ENCODE measurements around the gene HASPIN.

HASPIN gene

DNA sequence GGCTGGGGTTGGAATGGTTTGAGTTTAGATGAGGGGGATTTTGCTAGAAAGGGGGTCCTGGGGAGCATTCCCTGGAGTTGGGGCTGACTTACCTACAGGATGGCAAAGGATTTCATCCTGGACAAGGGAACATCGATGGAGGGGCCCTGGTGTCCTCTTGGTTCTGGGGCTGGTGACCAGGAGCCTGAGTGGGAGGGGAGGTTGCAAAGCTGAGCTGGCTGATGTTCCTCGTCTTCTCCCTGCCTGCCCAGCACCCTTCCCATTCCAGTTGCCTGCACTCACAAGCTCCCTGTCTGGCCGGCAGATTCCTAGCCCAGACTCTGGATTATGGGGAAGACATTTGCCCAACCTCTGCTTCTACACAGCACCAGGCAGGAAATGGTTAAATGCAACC lies 40.1 kb downstream of the HASPIN start:
- no peak for DNase-seq (ENCODE audit: low read depth, low spot score)
- no peaks in the 10 kb centered on the region for H3K27me3 ChIP-seq (ENCODE audit: control insufficient read depth, insufficient read depth, low read length)
- no peaks in the 10 kb centered on the region for H3K4me1 ChIP-seq (ENCODE audit: control insufficient read depth, insufficient read depth, low read length)
- H3K9me3 ChIP-seq (ENCODE audit: control insufficient read depth, insufficient read depth, low read length) = no peaks in the 10 kb centered on the region
- no peak overlapping the region for H3K27ac ChIP-seq (ENCODE audit: low read length)
- no peak overlapping the region for H3K4me3 ChIP-seq (ENCODE audit: low read length)
- no CpG with 5 or more reads among the region's 3 CpGs for WGBS (ENCODE audit: insufficient coverage, insufficient read length)
- H3K36me3 ChIP-seq (ENCODE audit: control insufficient read depth, insufficient read depth, low read length) = no peaks in the 10 kb centered on the region

DNA sequence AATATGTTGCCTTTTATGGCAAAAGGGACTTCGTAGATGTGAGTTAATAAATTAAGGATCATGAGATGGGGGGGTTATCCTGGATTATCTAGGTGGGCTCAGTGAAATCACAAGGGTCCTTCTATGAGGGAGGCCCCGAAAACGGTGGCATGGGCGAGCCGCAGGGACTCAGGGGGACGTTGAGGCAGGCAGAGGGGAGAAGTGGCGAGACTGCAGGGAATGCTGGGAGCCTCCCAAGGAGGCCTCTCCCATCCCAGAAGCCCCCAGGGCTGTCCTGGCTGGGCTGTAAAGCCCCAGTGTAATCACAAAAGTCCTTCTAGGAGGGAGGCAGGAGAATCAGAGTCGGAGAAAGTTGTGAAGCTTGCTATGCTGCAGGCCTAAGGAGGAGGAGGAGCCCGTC lies 42.3 kb downstream of the HASPIN start:
- no peak for DNase-seq (ENCODE audit: low read depth, low spot score)
- H3K4me1 ChIP-seq (ENCODE audit: control insufficient read depth, insufficient read depth, low read length) = no peaks in the 10 kb centered on the region
- WGBS (ENCODE audit: insufficient coverage, insufficient read length) = no CpG with 5 or more reads among the region's 9 CpGs
- no peaks in the 10 kb centered on the region for H3K36me3 ChIP-seq (ENCODE audit: control insufficient read depth, insufficient read depth, low read length)
- H3K9me3 ChIP-seq (ENCODE audit: control insufficient read depth, insufficient read depth, low read length) = no peaks in the 10 kb centered on the region
- no peak overlapping the region for H3K4me3 ChIP-seq (ENCODE audit: low read length)
- H3K27me3 ChIP-seq (ENCODE audit: control insufficient read depth, insufficient read depth, low read length) = no peaks in the 10 kb centered on the region
- no peak overlapping the region for H3K27ac ChIP-seq (ENCODE audit: low read length)

DNA sequence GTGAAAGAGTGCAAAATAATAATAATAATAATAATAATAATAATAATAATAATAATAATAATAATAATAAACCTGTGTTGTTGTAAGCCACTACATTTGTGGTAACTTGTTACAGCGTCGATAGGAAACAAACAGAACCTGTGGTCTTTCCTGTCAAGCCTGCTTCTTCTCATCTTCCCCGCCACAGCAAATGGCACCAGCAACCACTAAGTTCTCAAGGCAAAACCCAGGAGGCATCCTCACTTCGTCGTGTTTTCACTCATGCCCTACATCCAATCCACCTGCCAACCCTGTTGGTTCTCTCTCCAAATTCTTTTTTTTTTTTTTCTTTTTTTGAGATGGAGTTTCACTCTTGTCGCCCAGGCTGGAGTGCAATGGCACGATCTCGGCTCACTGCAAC lies 43.1 kb downstream of the HASPIN start:
- no peak overlapping the region for H3K4me3 ChIP-seq (ENCODE audit: low read length)
- no peaks in the 10 kb centered on the region for H3K9me3 ChIP-seq (ENCODE audit: control insufficient read depth, insufficient read depth, low read length)
- no peaks in the 10 kb centered on the region for H3K27me3 ChIP-seq (ENCODE audit: control insufficient read depth, insufficient read depth, low read length)
- no peak overlapping the region for H3K27ac ChIP-seq (ENCODE audit: low read length)
- DNase-seq (ENCODE audit: low read depth, low spot score) = no peak
- peaks cover under 1% of the 10 kb centered on the region; the same call in 1 of the 2 replicates for H3K4me1 ChIP-seq (ENCODE audit: control insufficient read depth, insufficient read depth, low read length)
- no peaks in the 10 kb centered on the region for H3K36me3 ChIP-seq (ENCODE audit: control insufficient read depth, insufficient read depth, low read length)
- no CpG with 5 or more reads among the region's 8 CpGs for WGBS (ENCODE audit: insufficient coverage, insufficient read length)

DNA sequence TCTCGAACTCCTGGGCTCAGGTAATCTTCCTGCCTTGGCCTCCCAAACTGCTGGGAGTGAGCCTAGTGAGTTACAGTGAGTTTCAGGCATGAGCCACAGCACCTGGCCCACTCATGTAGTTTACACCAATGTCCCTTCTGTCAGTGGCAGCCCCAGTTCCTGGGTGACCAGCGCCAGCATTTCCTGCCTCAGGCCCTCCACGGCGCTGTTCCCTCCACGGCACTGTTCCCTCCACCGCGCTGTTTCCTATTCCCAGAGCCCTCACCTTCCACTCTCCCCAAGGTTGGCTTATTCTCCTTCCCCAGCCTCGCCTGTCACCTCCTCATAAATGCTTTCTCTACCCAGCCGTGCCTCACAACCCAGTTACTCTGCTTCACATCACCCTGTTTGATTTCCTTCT lies 44.6 kb downstream of the HASPIN start:
- Histone ChIP-seq H3K4me3 (ENCODE audit: low read length) (no peak overlapping the region), H3K36me3 (ENCODE audit: control insufficient read depth, insufficient read depth, low read length) (no peaks in the 10 kb centered on the region), H3K9me3 (ENCODE audit: control insufficient read depth, insufficient read depth, low read length) (no peaks in the 10 kb centered on the region), H3K4me1 (ENCODE audit: control insufficient read depth, insufficient read depth, low read length) (peaks cover 1% of the 10 kb centered on the region; the same call in 1 of the 2 replicates), H3K27me3 (ENCODE audit: control insufficient read depth, insufficient read depth, low read length) (no peaks in the 10 kb centered on the region), H3K27ac (ENCODE audit: low read length) (no peak overlapping the region)
- DNase-seq (ENCODE audit: low read depth, low spot score) = no peak
- WGBS (ENCODE audit: insufficient coverage, insufficient read length) = no CpG with 5 or more reads among the region's 9 CpGs

DNA sequence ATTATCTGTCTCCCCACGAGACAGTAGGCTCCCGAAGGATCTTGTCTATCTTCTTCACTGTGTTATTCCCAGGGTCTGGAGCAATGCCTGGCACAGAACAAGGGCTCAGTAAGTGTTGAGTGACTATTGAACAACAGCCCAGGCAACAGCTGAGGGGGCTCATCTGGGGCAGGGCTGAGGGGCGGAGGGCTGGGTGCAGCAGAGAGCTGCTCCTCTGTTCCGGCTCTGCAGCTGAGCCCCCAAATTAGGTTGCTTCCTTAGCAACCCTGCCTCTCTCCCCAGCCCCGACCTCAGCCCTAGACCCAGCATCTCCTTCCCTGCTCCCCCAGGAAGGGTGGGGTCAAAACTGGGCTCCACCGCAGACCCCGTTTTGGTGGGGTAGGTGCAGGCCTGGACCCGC lies 45.1 kb downstream of the HASPIN start:
- H3K4me1 ChIP-seq (ENCODE audit: control insufficient read depth, insufficient read depth, low read length) = peaks cover 1% of the 10 kb centered on the region; the same call in 1 of the 2 replicates
- no peaks in the 10 kb centered on the region for H3K36me3 ChIP-seq (ENCODE audit: control insufficient read depth, insufficient read depth, low read length)
- H3K9me3 ChIP-seq (ENCODE audit: control insufficient read depth, insufficient read depth, low read length) = no peaks in the 10 kb centered on the region
- WGBS (ENCODE audit: insufficient coverage, insufficient read length) = no CpG with 5 or more reads among the region's 8 CpGs
- no peak overlapping the region for H3K4me3 ChIP-seq (ENCODE audit: low read length)
- H3K27me3 ChIP-seq (ENCODE audit: control insufficient read depth, insufficient read depth, low read length) = no peaks in the 10 kb centered on the region
- no peak overlapping the region for H3K27ac ChIP-seq (ENCODE audit: low read length)
- DNase-seq (ENCODE audit: low read depth, low spot score) = no peak

DNA sequence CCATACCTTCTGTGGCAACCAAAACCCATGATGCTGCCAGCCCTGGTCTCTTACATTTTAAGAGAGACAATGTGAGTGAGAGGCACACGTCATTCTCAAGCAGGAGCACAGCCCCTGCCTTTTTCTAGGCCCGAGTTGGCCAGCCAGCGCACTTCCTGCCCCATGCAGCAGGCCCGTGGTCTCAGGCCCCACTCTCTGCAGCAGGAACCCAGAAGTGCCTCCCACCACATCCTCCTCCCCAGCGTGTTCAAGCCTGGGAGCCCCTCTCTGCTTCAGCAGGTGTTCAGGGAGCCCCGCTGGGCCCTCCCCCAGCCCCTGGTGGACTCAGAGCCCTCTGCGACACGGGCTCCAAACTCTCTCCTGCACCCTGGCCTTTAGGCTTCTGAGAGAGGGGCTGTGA lies 46.8 kb downstream of the HASPIN start:
- Histone ChIP-seq H3K27ac (ENCODE audit: low read length) (no peak overlapping the region), H3K27me3 (ENCODE audit: control insufficient read depth, insufficient read depth, low read length) (no peaks in the 10 kb centered on the region), H3K4me3 (ENCODE audit: low read length) (no peak overlapping the region), H3K36me3 (ENCODE audit: control insufficient read depth, insufficient read depth, low read length) (no peaks in the 10 kb centered on the region), H3K4me1 (ENCODE audit: control insufficient read depth, insufficient read depth, low read length) (peaks cover 1% of the 10 kb centered on the region; the same call in 1 of the 2 replicates), H3K9me3 (ENCODE audit: control insufficient read depth, insufficient read depth, low read length) (no peaks in the 10 kb centered on the region)
- no CpG with 5 or more reads among the region's 8 CpGs for WGBS (ENCODE audit: insufficient coverage, insufficient read length)
- no peak for DNase-seq (ENCODE audit: low read depth, low spot score)

DNA sequence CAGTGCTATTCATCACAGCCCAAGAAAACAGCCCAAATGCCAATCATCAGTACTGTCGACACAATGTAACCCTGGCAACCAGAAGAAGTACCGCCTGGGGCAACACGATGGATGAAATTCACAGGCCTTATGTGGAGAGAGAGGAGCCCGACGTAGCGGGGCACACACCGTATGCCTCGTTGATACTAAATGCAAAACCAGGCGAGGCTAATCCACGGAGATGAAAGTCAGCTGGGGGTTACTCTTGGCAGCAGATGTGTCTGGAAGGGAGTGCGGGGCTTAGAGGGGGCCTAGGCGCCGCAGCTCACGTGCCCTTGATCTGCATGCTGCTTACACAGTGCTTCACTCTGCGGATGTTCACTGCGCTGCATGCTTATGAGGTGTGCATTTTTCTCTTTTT lies 47.4 kb downstream of the HASPIN start:
- Histone ChIP-seq H3K36me3 (ENCODE audit: control insufficient read depth, insufficient read depth, low read length) (no peaks in the 10 kb centered on the region), H3K4me1 (ENCODE audit: control insufficient read depth, insufficient read depth, low read length) (peaks cover 1% of the 10 kb centered on the region; the same call in 1 of the 2 replicates), H3K4me3 (ENCODE audit: low read length) (no peak overlapping the region), H3K9me3 (ENCODE audit: control insufficient read depth, insufficient read depth, low read length) (no peaks in the 10 kb centered on the region), H3K27ac (ENCODE audit: low read length) (no peak overlapping the region), H3K27me3 (ENCODE audit: control insufficient read depth, insufficient read depth, low read length) (no peaks in the 10 kb centered on the region)
- WGBS (ENCODE audit: insufficient coverage, insufficient read length) = no CpG with 5 or more reads among the region's 16 CpGs
- no peak for DNase-seq (ENCODE audit: low read depth, low spot score)

DNA sequence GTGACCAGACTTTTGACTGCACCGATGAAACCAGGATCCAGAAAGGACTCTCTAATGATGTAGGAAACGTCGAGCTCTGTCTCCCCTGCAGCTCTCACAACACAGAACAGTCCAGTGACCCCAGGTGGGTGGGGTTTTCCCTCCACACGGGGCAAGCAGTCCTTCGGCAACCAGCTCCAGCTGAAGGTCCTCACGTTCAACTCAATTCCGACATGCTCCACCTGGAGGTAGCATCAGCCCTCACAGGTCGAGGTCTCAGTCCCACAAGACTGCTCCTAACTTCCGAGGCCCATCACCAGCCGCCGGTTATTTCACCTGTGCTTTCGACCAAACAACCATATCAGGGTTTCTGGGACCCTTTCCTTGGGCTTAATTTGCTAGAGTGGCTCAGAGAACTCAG lies 49.1 kb downstream of the HASPIN start:
- Histone ChIP-seq H3K27me3 (ENCODE audit: control insufficient read depth, insufficient read depth, low read length) (no peaks in the 10 kb centered on the region), H3K4me1 (ENCODE audit: control insufficient read depth, insufficient read depth, low read length) (peaks cover 1% of the 10 kb centered on the region; the same call in 1 of the 2 replicates), H3K27ac (ENCODE audit: low read length) (no peak overlapping the region), H3K36me3 (ENCODE audit: control insufficient read depth, insufficient read depth, low read length) (no peaks in the 10 kb centered on the region), H3K9me3 (ENCODE audit: control insufficient read depth, insufficient read depth, low read length) (no peaks in the 10 kb centered on the region), H3K4me3 (ENCODE audit: low read length) (no peak overlapping the region)
- no peak for DNase-seq (ENCODE audit: low read depth, low spot score)
- no CpG with 5 or more reads among the region's 12 CpGs for WGBS (ENCODE audit: insufficient coverage, insufficient read length)

DNA sequence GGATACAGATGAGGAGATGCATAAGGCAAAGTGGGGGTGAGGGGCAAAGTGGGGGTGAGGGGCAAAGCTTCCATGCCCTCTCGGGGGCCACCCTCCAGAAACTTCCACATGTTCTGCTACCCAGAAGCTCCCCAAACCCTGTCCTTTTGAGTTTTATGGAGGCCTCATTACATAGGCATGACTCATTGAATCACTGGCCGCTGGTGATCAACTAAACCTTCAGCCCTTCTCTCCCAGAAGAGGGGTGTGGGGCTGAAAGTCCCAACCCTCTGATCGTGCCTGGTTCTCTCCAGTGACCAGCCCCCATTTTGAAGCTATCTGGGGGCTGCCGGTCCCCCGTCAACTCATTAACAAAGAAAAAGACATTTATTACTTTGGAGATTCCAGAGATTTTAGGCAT lies 49.8 kb downstream of the HASPIN start:
- Histone ChIP-seq H3K4me3 (ENCODE audit: low read length) (no peak overlapping the region), H3K36me3 (ENCODE audit: control insufficient read depth, insufficient read depth, low read length) (no peaks in the 10 kb centered on the region), H3K27me3 (ENCODE audit: control insufficient read depth, insufficient read depth, low read length) (no peaks in the 10 kb centered on the region), H3K9me3 (ENCODE audit: control insufficient read depth, insufficient read depth, low read length) (no peaks in the 10 kb centered on the region), H3K27ac (ENCODE audit: low read length) (no peak overlapping the region), H3K4me1 (ENCODE audit: control insufficient read depth, insufficient read depth, low read length) (peaks cover 1% of the 10 kb centered on the region; the same call in 1 of the 2 replicates)
- no CpG with 5 or more reads among the region's 5 CpGs for WGBS (ENCODE audit: insufficient coverage, insufficient read length)
- DNase-seq (ENCODE audit: low read depth, low spot score) = no peak

DNA sequence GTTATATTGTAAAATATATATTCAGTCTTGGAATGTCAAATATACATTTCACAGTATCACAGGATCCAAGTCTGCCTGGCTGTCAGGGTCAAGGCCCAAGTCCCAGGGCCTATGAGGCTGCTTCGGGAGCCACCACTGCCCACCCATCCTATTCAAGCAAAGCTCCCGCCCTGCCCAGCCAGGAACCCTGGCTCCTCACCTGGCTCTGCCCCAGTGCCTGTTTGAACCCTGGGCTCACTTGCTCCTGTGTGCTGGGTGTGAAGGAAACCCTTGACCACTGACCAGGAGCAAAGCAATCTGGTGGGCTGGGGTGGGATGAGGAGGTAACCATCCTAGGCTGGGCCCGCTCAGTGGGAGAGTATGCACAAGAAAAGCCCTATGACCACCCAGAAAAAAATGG lies 50.3 kb downstream of the HASPIN start:
- H3K36me3 ChIP-seq (ENCODE audit: control insufficient read depth, insufficient read depth, low read length) = no peaks in the 10 kb centered on the region
- H3K4me3 ChIP-seq (ENCODE audit: low read length) = no peak overlapping the region
- WGBS (ENCODE audit: insufficient coverage, insufficient read length) = no CpG with 5 or more reads among the region's 3 CpGs
- peaks cover 1% of the 10 kb centered on the region; the same call in 1 of the 2 replicates for H3K4me1 ChIP-seq (ENCODE audit: control insufficient read depth, insufficient read depth, low read length)
- no peaks in the 10 kb centered on the region for H3K9me3 ChIP-seq (ENCODE audit: control insufficient read depth, insufficient read depth, low read length)
- no peak overlapping the region for H3K27ac ChIP-seq (ENCODE audit: low read length)
- no peaks in the 10 kb centered on the region for H3K27me3 ChIP-seq (ENCODE audit: control insufficient read depth, insufficient read depth, low read length)
- DNase-seq (ENCODE audit: low read depth, low spot score) = no peak

Measured in iPS DF 6.9 (cell line).